Peyer's patch (tissue), 4 donors: ENCODE measurements around the gene WWOX. TPM values are rescaled to one million over a fixed set of nuclear protein-coding genes. Genes with fewer than 3 reads are reported as not detected.

Experiments
- DNase-seq, 3 donors: peaks; one replicate each; pipeline ENCODE4 v3.0.0-alpha.2; 2017 to 2019
- H3K27ac ChIP-seq, 4 donors: fragments of 200-600 bp; sonication (generic); one replicate each; pipeline ENCODE4 v1.5.1; 2016 to 2019
- H3K27me3 ChIP-seq, 2 donors: fragments of 200-600 bp; sonication (generic); one replicate each; pipeline ENCODE4 v1.5.1; 2019
- H3K36me3 ChIP-seq, 3 donors: fragments of 200-600 bp; sonication (generic); one replicate each; pipeline ENCODE4 v1.5.1; 2016 to 2019
- H3K4me1 ChIP-seq, 4 donors: fragments of 200-600 bp; sonication (generic); one replicate each; pipeline ENCODE4 v1.5.1; 2016 to 2019
- H3K4me3 ChIP-seq, 4 donors: fragments of 200-600 bp; sonication (generic); 1 replicate in 3 of 4; 2 replicates in 1 of 4; pipeline ENCODE4 v1.5.1; 2016 to 2019; ENCODE audit warnings: mild to moderate bottlenecking in 1 of 4
- H3K9me3 ChIP-seq, 4 donors: fragments of 200-600 bp; sonication (generic); one replicate each; pipeline ENCODE4 v1.5.1; 2016 to 2019; ENCODE audit warnings: mild to moderate bottlenecking in 1 of 4
- CTCF ChIP-seq, 6 experiments: fragments of 450-650 bp in 4 of 6; fragments of 200-600 bp in 2 of 6; sonication (generic) in 1 of 6; IDR thresholded peaks; one replicate each; pipeline ENCODE4 v1.5.1; 2017 to 2019; ENCODE audit warnings: antibody characterized with exemption in 6 of 6, mild to moderate bottlenecking in 3 of 6, moderate library complexity in 1 of 6
- POLR2A ChIP-seq, 2 donors: fragments of 450-650 bp; IDR thresholded peaks; one replicate each; pipeline ENCODE4 v1.5.1; 2017; ENCODE audit warnings: antibody characterized with exemption in 2 of 2, mild to moderate bottlenecking in 2 of 2, moderate library complexity in 2 of 2
- total RNA-seq, 4 donors: library from RNA; depleted of rRNA; stranded (reverse); fragments of >200 nt; gene quantifications; one replicate each; pipeline ENCODE4 v1.1.0, GENCODE V29; 2016

WWOX gene
- total RNA-seq, 4 donors from 2014 or later, result 17.3 to 197 (median 57.5) TPM

DNA sequence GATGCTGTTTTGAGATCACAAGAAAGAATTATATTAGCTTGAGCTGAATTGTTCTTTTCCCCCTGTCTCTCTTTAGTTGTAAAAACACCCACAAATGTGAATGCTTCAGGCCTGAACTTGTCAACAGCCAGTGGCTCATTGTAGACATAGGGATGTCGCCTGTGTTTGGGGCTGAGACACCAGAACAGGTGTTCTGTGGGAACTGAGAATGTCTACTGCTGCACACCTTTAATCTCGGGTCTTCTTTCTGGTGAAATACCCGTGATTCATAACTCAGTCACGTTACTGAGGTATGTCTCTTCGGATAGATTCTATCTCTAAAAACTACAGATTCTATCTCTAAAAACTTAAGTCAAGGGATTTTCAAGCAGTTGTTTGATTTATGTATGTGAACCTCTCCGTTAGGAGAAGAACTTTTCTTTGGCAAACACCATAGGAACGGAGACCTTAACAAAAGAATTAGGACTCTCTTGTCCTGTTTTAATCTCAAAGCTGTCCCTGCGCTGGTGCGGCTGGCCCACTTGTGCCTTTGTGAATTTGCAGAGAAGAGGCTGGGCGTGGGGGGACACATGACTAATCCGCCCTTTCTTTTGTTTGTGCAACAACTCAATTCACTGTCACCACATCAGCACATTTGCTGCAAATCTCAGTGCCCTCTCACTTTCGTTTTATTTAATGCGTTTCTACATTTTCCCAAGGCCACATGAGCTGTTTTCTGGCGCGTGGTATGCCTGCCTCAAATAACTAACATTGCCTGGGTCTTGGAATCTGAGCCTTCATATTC, 858.1 kb downstream of the WWOX start:
- no peak overlapping the region for H3K27ac ChIP-seq
- TF ChIP-seq CTCF (IDR thresholded peaks at IDR 0.05) (no peak), POLR2A (IDR thresholded peaks at IDR 0.05) (no peak)
- H3K27me3 ChIP-seq, result no peaks in the 10 kb centered on the region
- DNase-seq, result no peak
- no peaks in the 10 kb centered on the region for H3K9me3 ChIP-seq
- H3K36me3 ChIP-seq, result no peaks in the 10 kb centered on the region
- H3K4me3 ChIP-seq, result no peak overlapping the region
- no peaks in the 10 kb centered on the region for H3K4me1 ChIP-seq

GRCh38 chr16:78961464-78961863, 862.0 kb downstream of the WWOX start:
- Histone ChIP-seq H3K27ac (no peak overlapping the region), H3K36me3 (no peaks in the 10 kb centered on the region), H3K27me3 (no peaks in the 10 kb centered on the region), H3K4me1 (no peaks in the 10 kb centered on the region), H3K9me3 (no peaks in the 10 kb centered on the region), H3K4me3 (no peak overlapping the region)
- TF ChIP-seq POLR2A (IDR thresholded peaks at IDR 0.05) (no peak), CTCF (IDR thresholded peaks at IDR 0.05) (no peak)
- no peak for DNase-seq

- Histone ChIP-seq H3K4me1 (no peaks in the 10 kb centered on the region), H3K4me3 (no peak overlapping the region), H3K36me3 (no peaks in the 10 kb centered on the region), H3K27ac (no peak overlapping the region), H3K27me3 (no peaks in the 10 kb centered on the region), H3K9me3 (no peaks in the 10 kb centered on the region)
- TF ChIP-seq CTCF (IDR thresholded peaks at IDR 0.05), result no peak
- no peak for TF ChIP-seq POLR2A (IDR thresholded peaks at IDR 0.05)
- no peak for DNase-seq
These were observed 863.0 kb downstream of the WWOX start for GRCh38 chr16:78962457-78962929.

- no peak overlapping the region for H3K27ac ChIP-seq
- TF ChIP-seq POLR2A (IDR thresholded peaks at IDR 0.05) (no peak), CTCF (IDR thresholded peaks at IDR 0.05) (no peak)
- no peaks in the 10 kb centered on the region for H3K36me3 ChIP-seq
- no peaks in the 10 kb centered on the region for H3K27me3 ChIP-seq
- H3K4me1 ChIP-seq, result no peaks in the 10 kb centered on the region
- H3K9me3 ChIP-seq, result no peaks in the 10 kb centered on the region
- H3K4me3 ChIP-seq, result no peak overlapping the region
- no peak for DNase-seq
These were observed 868.5 kb downstream of the WWOX start for GRCh38 chr16:78967948-78968347.

DNA sequence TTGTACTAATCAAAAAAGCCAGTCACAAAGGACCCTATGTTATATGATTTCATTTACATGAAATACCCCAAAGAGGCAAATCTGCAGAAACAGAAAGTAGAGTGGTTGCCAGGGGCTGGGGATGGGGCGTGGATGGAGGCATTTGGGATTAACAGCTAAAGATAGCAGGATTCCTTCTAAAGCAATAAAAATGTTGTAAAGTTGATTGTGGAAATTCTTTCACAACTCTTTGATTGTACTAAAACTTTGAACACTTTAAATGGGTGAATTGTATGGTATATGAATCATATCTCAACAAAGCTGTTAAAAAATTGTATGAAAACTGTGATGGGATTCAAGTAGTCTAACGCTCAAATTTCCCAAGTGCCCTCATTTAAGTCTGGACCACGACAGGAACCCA, 870.3 kb downstream of the WWOX start:
- Histone ChIP-seq H3K27me3 (no peaks in the 10 kb centered on the region), H3K9me3 (no peaks in the 10 kb centered on the region), H3K36me3 (no peaks in the 10 kb centered on the region), H3K4me3 (no peak overlapping the region), H3K27ac (no peak overlapping the region), H3K4me1 (no peaks in the 10 kb centered on the region)
- TF ChIP-seq CTCF (IDR thresholded peaks at IDR 0.05) (no peak), POLR2A (IDR thresholded peaks at IDR 0.05) (no peak)
- no peak for DNase-seq
